HCT116 (cell line): Measurements from ENCODE around the gene CDKAL1. TPM values are rescaled to one million over a fixed set of nuclear protein-coding genes. Genes with fewer than 3 reads are reported as not detected.

Source experiments
- ATAC-seq: fragments of 200-7000 bp; cut with Tn5 transposase; 2 replicates; pipeline ENCODE4 v1.9.1; 2020; ENCODE audit warnings: mild to moderate bottlenecking, moderate library complexity
- BruUV-seq: library from RNA; stranded (reverse); fragments of 400-500 nt; replicated peaks from 2 replicates; lab custom pipeline; 2021; lab: Mats Ljungman, UMichigan
- CTCF ChIA-PET: fragments of 300-600 bp; sonication (Branson Sonifier 250); formaldehyde crosslinking; loops from one replicate; lab custom pipeline; 2021; ENCODE audit warnings: antibody characterized with exemption; lab: Charles Lee
- POLR2A ChIA-PET: fragments of 300-600, 350-600 bp; sonication (Branson Sonifier 250); formaldehyde crosslinking; loops from one replicate; lab custom pipeline; 2021; ENCODE audit warnings: antibody characterized with exemption; lab: Charles Lee
- RAD21 ChIA-PET, 2 experiments: fragments of 300-600 bp; sonication (Branson Sonifier 250); formaldehyde crosslinking; loops; one replicate each; lab custom pipeline; 2023; ENCODE audit warnings: low total read pairs in 2 of 2; ENCODE audit not compliant: uncharacterized antibody in 2 of 2, unreplicated experiment in 2 of 2, low non-redundant PET in 1 of 2; lab: Charles Lee
- DNase-seq: peaks from one replicate; pipeline ENCODE4 v3.0.0-alpha.2; 2010; ENCODE audit warnings: low read depth, low spot score
- H2AFZ ChIP-seq: fragments of 200-600 bp; shearing (Covaris generic), sonication (generic); 2 replicates; pipeline ENCODE4 v1.6.1; 2017; ENCODE audit warnings: low read depth, mixed run types, mixed read lengths, antibody characterized with exemption, low read length; ENCODE audit not compliant: poor library complexity, severe bottlenecking
- H3K27ac ChIP-seq: 2 replicates; pipeline ENCODE4 v1.5.1; 2012; ENCODE audit warnings: low read depth, low read length
- H3K27me3 ChIP-seq: fragments of 200-600 bp; sonication (generic); 2 replicates; pipeline ENCODE4 v1.6.1; 2016; ENCODE audit warnings: mixed run types, low read length, mixed read lengths; ENCODE audit not compliant: insufficient read depth
- H3K36me3 ChIP-seq, 2 experiments: fragments of 200-500 bp in 1 of 2; fragments of 200-600 bp in 1 of 2; sonication (Bioruptor generic) in 1 of 2; sonication (generic) in 1 of 2; 2 replicates each; pipeline versions ENCODE4 v1.5.1 to v1.6.1; 2014 to 2016; ENCODE audit warnings: low read length in 2 of 2, inconsistent platforms in 1 of 2, mixed read lengths in 1 of 2, mixed run types in 1 of 2; ENCODE audit not compliant: insufficient read depth in 2 of 2, control insufficient read depth in 1 of 2
- H3K4me1 ChIP-seq, 2 experiments: fragments of 200-600 bp in 1 of 2; sonication (generic) in 1 of 2; 2 replicates each; pipeline versions ENCODE4 v1.5.1 to v1.6.1; 2012 to 2017; ENCODE audit warnings: low read length in 2 of 2, inconsistent platforms in 1 of 2, mild to moderate bottlenecking in 1 of 2, mixed read lengths in 1 of 2, mixed run types in 1 of 2, moderate library complexity in 1 of 2; ENCODE audit not compliant: insufficient read depth in 2 of 2, control insufficient read depth in 1 of 2
- H3K4me2 ChIP-seq: fragments of 200-600 bp; sonication (generic); 2 replicates; pipeline ENCODE4 v1.6.1; 2017; ENCODE audit warnings: mixed run types, low read length, mixed read lengths
- H3K4me3 ChIP-seq, 2 experiments: fragments of 200-600 bp in 1 of 2; sonication (generic) in 1 of 2; replicated peaks in 1 of 2; 2 replicates each; pipeline ENCODE4 v1.5.1; 2011 to 2016; ENCODE audit warnings: low read length in 2 of 2, control low read depth in 1 of 2, low read depth in 1 of 2, mild to moderate bottlenecking in 1 of 2, mixed read lengths in 1 of 2, mixed run types in 1 of 2
- H3K79me2 ChIP-seq: fragments of 200-600 bp; sonication (generic); 2 replicates; pipeline ENCODE4 v1.6.1; 2017; ENCODE audit warnings: mild to moderate bottlenecking, mixed run types, low read length, moderate library complexity, mixed read lengths; ENCODE audit not compliant: insufficient read depth
- H3K9ac ChIP-seq: fragments of 200-600 bp; sonication (generic); 2 replicates; pipeline ENCODE4 v1.6.1; 2016; ENCODE audit warnings: low read length, mixed read lengths
- H3K9me2 ChIP-seq: fragments of 200-600 bp; sonication (generic), shearing (Covaris generic); 2 replicates; pipeline ENCODE4 v1.6.1; 2017; ENCODE audit warnings: mixed run types, mild to moderate bottlenecking, moderate library complexity; ENCODE audit not compliant: insufficient read depth
- H3K9me3 ChIP-seq, 2 experiments: fragments of 200-500 bp in 1 of 2; fragments of 200-600 bp in 1 of 2; sonication (Bioruptor generic) in 1 of 2; sonication (generic) in 1 of 2; 2 replicates each; pipeline ENCODE4 v1.6.1; 2014 to 2017; ENCODE audit warnings: low read length in 2 of 2, mixed read lengths in 2 of 2, inconsistent platforms in 1 of 2, low read depth in 1 of 2, mild to moderate bottlenecking in 1 of 2, mixed run types in 1 of 2, moderate library complexity in 1 of 2; ENCODE audit not compliant: control insufficient read depth in 1 of 2, insufficient read depth in 1 of 2
- H4K20me1 ChIP-seq: fragments of 200-600 bp; sonication (generic), shearing (Covaris generic); 2 replicates; pipeline ENCODE4 v1.6.1; 2017; ENCODE audit warnings: mixed run types, mild to moderate bottlenecking, moderate library complexity; ENCODE audit not compliant: insufficient read depth
- EGR1 ChIP-seq: IDR thresholded peaks from 2 replicates; pipeline ENCODE4 v1.6.1; 2012; ENCODE audit warnings: low read depth
- JUND ChIP-seq: IDR thresholded peaks from 2 replicates; pipeline ENCODE4 v1.6.1; 2012
- POLR2AphosphoS5 ChIP-seq: IDR thresholded peaks from 2 replicates; pipeline ENCODE4 v1.6.1; 2011; ENCODE audit warnings: mild to moderate bottlenecking, low read depth, low read length, moderate library complexity
- RAD21 ChIP-seq: IDR thresholded peaks from 2 replicates; pipeline ENCODE4 v1.6.1; 2012; ENCODE audit warnings: low read depth, mild to moderate bottlenecking
- intact Hi-C: fragments of 100-400 bp; cut with micrococcal nuclease; formaldehyde crosslinking; loops from 2 replicates; pipeline ENCODE4 v1.10.0; 2022
- total RNA-seq: library from RNA; stranded (reverse); gene quantifications from one replicate; pipeline ENCODE4 v1.2.1, GENCODE V29; 2021; ENCODE audit not compliant: unreplicated experiment
- TF ChIP-seq, protein P1 (sequence below), 3 experiments: fragments of 200-600 bp in 1 of 3; sonication (generic) in 1 of 3; IDR thresholded peaks in 2 of 3; conservative IDR thresholded peaks in 1 of 3; 2 replicates each; pipeline ENCODE4 v1.5.1; 2012 to 2017; ENCODE audit warnings: low read depth in 2 of 3, low read length in 2 of 3, antibody characterized with exemption in 1 of 3, borderline replicate concordance in 1 of 3, control low read depth in 1 of 3, mild to moderate bottlenecking in 1 of 3, mixed read lengths in 1 of 3, mixed run types in 1 of 3, moderate library complexity in 1 of 3; ENCODE audit not compliant: insufficient read depth in 1 of 3

The CDKAL1 gene
- total RNA-seq, 1 experiment from 2014 or later: 14.9 TPM

DNA sequence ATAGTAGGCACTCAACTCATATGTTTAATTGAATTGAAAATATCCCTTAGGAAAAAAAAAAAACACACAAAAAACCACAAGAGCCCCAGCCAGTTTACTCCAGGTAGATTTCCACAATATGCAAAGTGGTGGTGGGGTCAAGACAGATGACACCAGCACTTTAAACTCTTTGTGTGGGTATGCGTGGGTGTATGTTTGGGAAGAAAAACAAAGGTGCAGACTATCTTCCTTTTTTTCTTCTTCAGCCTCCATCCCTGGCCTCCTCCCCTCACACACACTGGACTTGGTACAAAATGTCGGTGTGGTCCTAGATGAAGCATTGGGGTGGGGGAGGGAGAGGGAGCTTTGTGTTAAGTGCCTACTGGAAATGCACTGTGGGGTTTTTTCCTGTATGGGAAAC is 42.2 kb upstream of the CDKAL1 start:
- no peak overlapping the region for H3K4me2 ChIP-seq
- no TSS peak for BruUV-seq
- CTCF ChIA-PET: interaction anchor here (1.6 kb wide), 1 partner anchor 35 kb away, joined by 4 read pairs; no protein-coding TSS in a partner anchor
- POLR2A ChIA-PET: no interaction called here
- H3K27ac ChIP-seq: no peak overlapping the region
- no peaks in the 10 kb centered on the region for H3K4me1 ChIP-seq
- peaks cover 10% of the 10 kb centered on the region; the same call in 1 of the 2 replicates for H4K20me1 ChIP-seq
- no peaks in the 10 kb centered on the region for H3K9me2 ChIP-seq
- intact Hi-C loops: no loop called here
- no peak for ATAC-seq
- H3K4me3 ChIP-seq: no peak overlapping the region
- no peak for DNase-seq
- RAD21 ChIA-PET: no interaction called here
- no peaks in the 10 kb centered on the region for H3K79me2 ChIP-seq
- no peaks in the 10 kb centered on the region for H3K9me3 ChIP-seq
- 0 out of 2 replicates have a peak, but pooled peaks have one; percentile 12 for TF ChIP-seq POLR2AphosphoS5
- no peak for TF ChIP-seq JUND
- TF ChIP-seq EGR1: no peak
- H2AFZ ChIP-seq: no peak overlapping the region
- H3K36me3 ChIP-seq: peaks cover 20 to 22% of the 10 kb centered on the region in 2 experiments
- no peaks in the 10 kb centered on the region for H3K27me3 ChIP-seq
- no peak overlapping the region for H3K9ac ChIP-seq

DNA sequence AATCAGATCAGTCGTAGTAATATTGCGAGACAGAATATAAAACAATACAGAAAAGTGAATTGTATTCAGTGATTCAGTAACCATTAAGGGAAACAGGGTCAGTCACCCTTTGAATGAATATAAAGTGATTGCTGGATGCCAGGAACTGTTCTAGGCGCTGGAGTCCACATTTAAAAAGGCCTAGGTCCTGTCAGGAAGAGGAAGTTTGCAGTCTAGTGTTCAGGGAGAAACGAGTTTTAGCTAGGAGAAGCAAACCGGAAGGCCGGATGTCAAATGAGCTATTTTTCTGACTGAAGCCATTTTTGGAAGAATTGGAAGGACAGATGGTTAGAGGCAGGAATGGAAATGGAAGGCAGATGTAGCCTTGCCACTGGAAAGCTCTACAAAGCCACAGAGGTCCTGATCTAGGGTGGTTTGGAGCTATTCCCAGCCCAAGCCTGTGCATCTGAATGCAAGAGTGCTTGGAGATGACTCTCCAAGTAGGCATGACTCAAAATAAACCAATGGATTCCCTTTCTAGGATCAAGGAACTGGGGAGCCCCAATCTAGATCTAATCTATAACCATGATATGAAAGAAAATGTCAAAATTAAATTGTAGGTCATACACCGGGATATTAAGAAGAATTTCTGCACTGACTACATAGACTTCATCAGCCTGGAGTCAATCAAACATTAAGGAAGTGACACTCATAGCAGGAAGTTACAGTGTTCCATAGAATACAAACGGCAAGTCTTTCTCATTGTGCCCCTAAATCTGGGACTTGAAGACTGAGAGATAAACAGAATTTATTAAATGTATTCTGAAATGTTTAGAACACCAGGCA is 36.8 kb upstream of the CDKAL1 start:
- H3K9ac ChIP-seq: no peak overlapping the region
- intact Hi-C loops: no loop called here
- H4K20me1 ChIP-seq: peaks cover 5% of the 10 kb centered on the region; the same call in 1 of the 2 replicates
- BruUV-seq: no TSS peak
- H3K79me2 ChIP-seq: no peaks in the 10 kb centered on the region
- no peaks in the 10 kb centered on the region for H3K27me3 ChIP-seq
- no peak overlapping the region for H2AFZ ChIP-seq
- TF ChIP-seq RAD21: no peak
- TF ChIP-seq, protein P1, sequence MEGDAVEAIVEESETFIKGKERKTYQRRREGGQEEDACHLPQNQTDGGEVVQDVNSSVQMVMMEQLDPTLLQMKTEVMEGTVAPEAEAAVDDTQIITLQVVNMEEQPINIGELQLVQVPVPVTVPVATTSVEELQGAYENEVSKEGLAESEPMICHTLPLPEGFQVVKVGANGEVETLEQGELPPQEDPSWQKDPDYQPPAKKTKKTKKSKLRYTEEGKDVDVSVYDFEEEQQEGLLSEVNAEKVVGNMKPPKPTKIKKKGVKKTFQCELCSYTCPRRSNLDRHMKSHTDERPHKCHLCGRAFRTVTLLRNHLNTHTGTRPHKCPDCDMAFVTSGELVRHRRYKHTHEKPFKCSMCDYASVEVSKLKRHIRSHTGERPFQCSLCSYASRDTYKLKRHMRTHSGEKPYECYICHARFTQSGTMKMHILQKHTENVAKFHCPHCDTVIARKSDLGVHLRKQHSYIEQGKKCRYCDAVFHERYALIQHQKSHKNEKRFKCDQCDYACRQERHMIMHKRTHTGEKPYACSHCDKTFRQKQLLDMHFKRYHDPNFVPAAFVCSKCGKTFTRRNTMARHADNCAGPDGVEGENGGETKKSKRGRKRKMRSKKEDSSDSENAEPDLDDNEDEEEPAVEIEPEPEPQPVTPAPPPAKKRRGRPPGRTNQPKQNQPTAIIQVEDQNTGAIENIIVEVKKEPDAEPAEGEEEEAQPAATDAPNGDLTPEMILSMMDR (IDR thresholded peaks at IDR 0.05 in 2 of 3, conservative IDR thresholded peaks at IDR 0.05 in 1 of 3; ENCODE audit: borderline replicate concordance in 1 of 3, insufficient read depth in 1 of 3, low read depth in 2 of 3, low read length in 2 of 3): no peak
- TF ChIP-seq, all 23 proteins: peak for 0
- H3K36me3 ChIP-seq: no peaks in the 10 kb centered on the region
- POLR2A ChIA-PET: no interaction called here
- no peaks in the 10 kb centered on the region for H3K9me2 ChIP-seq
- no peak overlapping the region for H3K4me3 ChIP-seq
- H3K4me2 ChIP-seq: no peak overlapping the region
- H3K4me1 ChIP-seq: no peaks in the 10 kb centered on the region
- H3K27ac ChIP-seq: no peak overlapping the region
- CTCF ChIA-PET: no interaction called here
- RAD21 ChIA-PET: no interaction called here
- no peaks in the 10 kb centered on the region for H3K9me3 ChIP-seq
- no peak for ATAC-seq
- no peak for DNase-seq
